GM12878 (cell line): ENCODE data around the gene RNF113A. TPM values are rescaled to one million over a fixed set of nuclear protein-coding genes. Genes with fewer than 3 reads are reported as not detected.

Experiments
- ATAC-seq: fragments of 200-7000 bp; cut with Tn5 transposase; 3 replicates; pipeline ENCODE4 v1.9.1; 2020; ENCODE audit warnings: mild to moderate bottlenecking, moderate library complexity
- BruUV-seq: library from RNA; stranded (reverse); fragments of 400-500 nt; replicated peaks from 2 replicates; lab custom pipeline; 2021; lab: Mats Ljungman, UMichigan
- CTCF ChIA-PET: fragments of 300-600 bp; sonication (Branson Sonifier 250); formaldehyde crosslinking; extraction: SDS; loops from one replicate; lab custom pipeline; 2021; ENCODE audit warnings: inconsistent platforms; lab: Yijun Ruan, JAX
- POLR2A ChIA-PET: fragments of 350-600 bp; formaldehyde crosslinking; extraction: SDS; loops from one replicate; lab custom pipeline; 2021; ENCODE audit warnings: inconsistent platforms; lab: Charles Lee
- RAD21 ChIA-PET: fragments of 300-600 bp; sonication (Branson Sonifier 250); formaldehyde crosslinking; loops from one replicate; lab custom pipeline; 2023; ENCODE audit warnings: antibody characterized with exemption; ENCODE audit not compliant: unreplicated experiment; lab: Charles Lee
- SMC1A ChIA-PET: fragments of 300-600 bp; sonication (Branson Sonifier 250); formaldehyde crosslinking; loops from one replicate; lab custom pipeline; 2023; ENCODE audit not compliant: unreplicated experiment, uncharacterized antibody; lab: Charles Lee
- DNase-seq: peaks from one replicate; pipeline ENCODE4 v3.0.0-alpha.2; 2011; ENCODE audit warnings: low read depth, low spot score
- FAIRE-seq: peaks from 3 replicates; lab custom pipeline; 2011; peaks lifted over from hg19 to GRCh38; lab: Jason Lieb, UNC
- H2AFZ ChIP-seq: 2 replicates; pipeline ENCODE4 v1.6.0; 2011; ENCODE audit warnings: low read depth, low read length, control low read depth; ENCODE audit not compliant: control insufficient read depth
- H3K27ac ChIP-seq: 2 replicates; pipeline ENCODE4 v1.5.1; 2011; ENCODE audit warnings: control low read depth; ENCODE audit not compliant: control insufficient read depth, insufficient read depth
- H3K27me3 ChIP-seq, 2 experiments: replicated peaks in 1 of 2; 2 replicates each; pipeline versions ENCODE4 v1.6.0 to v1.6.1; 2011; ENCODE audit warnings: low read length in 1 of 2; ENCODE audit not compliant: control insufficient read depth in 2 of 2, insufficient read depth in 2 of 2
- H3K36me3 ChIP-seq, 2 experiments: 2 replicates each; pipeline ENCODE4 v1.5.1; 2011; ENCODE audit warnings: low read length in 1 of 2; ENCODE audit not compliant: control insufficient read depth in 2 of 2, insufficient read depth in 2 of 2
- H3K4me1 ChIP-seq: 2 replicates; pipeline ENCODE4 v1.6.1; 2011; ENCODE audit warnings: mild to moderate bottlenecking, low read length, moderate library complexity, mixed read lengths; ENCODE audit not compliant: control insufficient read depth, insufficient read depth
- H3K4me2 ChIP-seq: 2 replicates; pipeline ENCODE4 v1.6.0; 2011; ENCODE audit warnings: control low read depth; ENCODE audit not compliant: control insufficient read depth, insufficient read depth
- H3K4me3 ChIP-seq: fragments of 200-600 bp; sonication (generic); 2 replicates; pipeline ENCODE4 v1.5.1; 2016
- H3K79me2 ChIP-seq: 2 replicates; pipeline ENCODE4 v1.6.0; 2011; ENCODE audit warnings: low read length; ENCODE audit not compliant: control insufficient read depth, insufficient read depth
- H3K9ac ChIP-seq: 2 replicates; pipeline ENCODE4 v1.8.0; 2011; ENCODE audit warnings: low read length, control low read depth, mixed read lengths; ENCODE audit not compliant: control insufficient read depth, insufficient read depth
- H3K9me3 ChIP-seq: replicated peaks from 3 replicates; pipeline ENCODE4 v1.5.1; 2011; ENCODE audit warnings: mild to moderate bottlenecking, low read length; ENCODE audit not compliant: control insufficient read depth, insufficient read depth
- H4K20me1 ChIP-seq: 2 replicates; pipeline ENCODE4 v1.6.0; 2011; ENCODE audit not compliant: control insufficient read depth, insufficient read depth
- CREB1 ChIP-seq: IDR thresholded peaks from 2 replicates; pipeline ENCODE4 v1.6.1; 2012; ENCODE audit warnings: low read depth, mild to moderate bottlenecking, inconsistent platforms
- KLF5 ChIP-seq: fragments of 450-650 bp; IDR thresholded peaks from 2 replicates; pipeline ENCODE4 v1.6.1; 2014; ENCODE audit warnings: mild to moderate bottlenecking; ENCODE audit not compliant: partially characterized antibody
- POLR2A ChIP-seq: IDR thresholded peaks from 2 replicates; pipeline ENCODE4 v1.6.1; 2011; ENCODE audit warnings: low read depth, mild to moderate bottlenecking, low read length
- SMARCA5 ChIP-seq: fragments of 450-650 bp; IDR thresholded peaks from 2 replicates; pipeline ENCODE4 v1.6.1; 2017; ENCODE audit warnings: mild to moderate bottlenecking
- WGBS: methylation state at CpG from one replicate; pipeline ENCODE4 v1.1.6; 2016; ENCODE audit warnings: low lambda C conversion rate; ENCODE audit not compliant: insufficient replicate concordance, insufficient coverage; ENCODE audit errors: missing lambda C conversion rate; 5-methylcytosine and 5-hydroxymethylcytosine counted together
- in situ Hi-C: fragments of 300-500 bp; cut with MboI; formaldehyde crosslinking; loops from 9 replicates; pipeline ENCODE4 v1.14.3; 2018; ENCODE audit warnings: mixed read lengths
- intact Hi-C: fragments of 100-400 bp; cut with micrococcal nuclease; formaldehyde crosslinking; loops from one replicate; pipeline ENCODE4 v1.14.2; 2022; ENCODE audit not compliant: unreplicated experiment
- polyA plus RNA-seq, 11 experiments: library from polyadenylated mRNA; depleted of rRNA in 4 of 11; unstranded in 6 of 11; stranded (reverse) in 5 of 11; fragments of >200 nt; fragmentation: Nextera tagmentation in 4 of 11; fragmentation: Illumina TruSeq in 1 of 11; extraction: Ambion mirVana in 4 of 11; extraction: Trizol in 1 of 11; gene quantifications; 1 replicate in 1 of 11; 2 replicates in 10 of 11; pipeline versions ENCODE4 v1.2.1 to v1.2.3, GENCODE V29; 2011 to 2016; ENCODE audit warnings: inconsistent platforms in 2 of 11, missing spikeins in 2 of 11, low read depth in 1 of 11
- total RNA-seq, 4 experiments: library from RNA; depleted of rRNA in 3 of 4; stranded (reverse); fragments of >200 nt in 3 of 4; fragmentation: Illumina TruSeq in 1 of 4; extraction: Trizol in 1 of 4; gene quantifications; 2 replicates each; pipeline versions ENCODE4 v1.2.1 to v1.2.3, GENCODE V29; 2013 to 2021
- TF ChIP-seq, protein P1 (sequence below): IDR thresholded peaks from 2 replicates; pipeline ENCODE4 v1.6.1; 2012; ENCODE audit warnings: low read depth, low read length, improper control_type of control experiment
- TF ChIP-seq, protein P2 (sequence below): IDR thresholded peaks from 2 replicates; pipeline ENCODE4 v1.6.1; 2011; ENCODE audit warnings: mild to moderate bottlenecking, low read depth, low read length, moderate library complexity; ENCODE audit not compliant: insufficient replicate concordance

Gene RNF113A
- total and polyA plus RNA-seq, 10 of the 15 experiments (the other 5 are each of a cell fraction or from before 2014, with no cell fraction given), result 20.6 to 33.1 (median 23.4) TPM

DNA sequence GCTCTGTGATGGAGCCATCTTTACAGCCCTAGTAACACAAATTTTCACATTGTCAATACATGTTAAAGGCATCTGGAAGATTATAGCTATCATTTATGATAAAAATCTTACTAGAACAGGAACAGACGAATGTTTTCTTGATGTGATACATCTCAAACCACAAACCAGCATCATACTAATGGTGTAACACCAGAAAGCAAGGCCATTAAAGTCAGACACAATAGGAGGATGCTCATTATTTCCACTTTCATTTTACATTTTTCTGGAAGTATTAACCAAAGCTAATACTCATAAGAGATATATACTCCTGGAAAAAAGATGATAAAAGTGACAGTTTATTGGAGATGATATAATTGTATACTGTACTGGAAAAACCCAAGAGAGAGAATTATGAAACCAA lies 29.4 kb upstream of the RNF113A start:
- intact Hi-C loops (no loop called here), in situ Hi-C loops (no loop called here)
- TF ChIP-seq POLR2A, result no peak
- no peak for TF ChIP-seq SMARCA5
- TF ChIP-seq, protein P1, sequence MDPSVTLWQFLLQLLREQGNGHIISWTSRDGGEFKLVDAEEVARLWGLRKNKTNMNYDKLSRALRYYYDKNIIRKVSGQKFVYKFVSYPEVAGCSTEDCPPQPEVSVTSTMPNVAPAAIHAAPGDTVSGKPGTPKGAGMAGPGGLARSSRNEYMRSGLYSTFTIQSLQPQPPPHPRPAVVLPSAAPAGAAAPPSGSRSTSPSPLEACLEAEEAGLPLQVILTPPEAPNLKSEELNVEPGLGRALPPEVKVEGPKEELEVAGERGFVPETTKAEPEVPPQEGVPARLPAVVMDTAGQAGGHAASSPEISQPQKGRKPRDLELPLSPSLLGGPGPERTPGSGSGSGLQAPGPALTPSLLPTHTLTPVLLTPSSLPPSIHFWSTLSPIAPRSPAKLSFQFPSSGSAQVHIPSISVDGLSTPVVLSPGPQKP, result no peak
- TF ChIP-seq, protein P2, sequence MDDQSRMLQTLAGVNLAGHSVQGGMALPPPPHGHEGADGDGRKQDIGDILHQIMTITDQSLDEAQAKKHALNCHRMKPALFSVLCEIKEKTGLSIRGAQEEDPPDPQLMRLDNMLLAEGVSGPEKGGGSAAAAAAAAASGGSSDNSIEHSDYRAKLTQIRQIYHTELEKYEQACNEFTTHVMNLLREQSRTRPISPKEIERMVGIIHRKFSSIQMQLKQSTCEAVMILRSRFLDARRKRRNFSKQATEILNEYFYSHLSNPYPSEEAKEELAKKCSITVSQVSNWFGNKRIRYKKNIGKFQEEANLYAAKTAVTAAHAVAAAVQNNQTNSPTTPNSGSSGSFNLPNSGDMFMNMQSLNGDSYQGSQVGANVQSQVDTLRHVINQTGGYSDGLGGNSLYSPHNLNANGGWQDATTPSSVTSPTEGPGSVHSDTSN, result no peak
- no peak for TF ChIP-seq CREB1
- no peak for TF ChIP-seq KLF5
- Histone ChIP-seq H3K79me2 (no peaks in the 10 kb centered on the region), H3K9me3 (no peaks in the 10 kb centered on the region), H3K27me3 (no peaks in the 10 kb centered on the region), H4K20me1 (no peaks in the 10 kb centered on the region), H3K4me2 (no peak overlapping the region), H3K36me3 (no peaks in the 10 kb centered on the region), H2AFZ (no peak overlapping the region), H3K4me3 (no peak overlapping the region), H3K27ac (no peak overlapping the region), H3K9ac (no peak overlapping the region), H3K4me1 (no peaks in the 10 kb centered on the region)
- ChIA-PET POLR2A (no interaction called here), RAD21 (no interaction called here), CTCF (interaction anchor here (1.2 kb wide), 1 partner anchor 9 kb away, joined by 3 read pairs; no protein-coding TSS in a partner anchor), SMC1A (no interaction called here)
- FAIRE-seq (no peak), DNase-seq (no peak), ATAC-seq (no peak)
- no TSS peak for BruUV-seq
- WGBS, result 0% methylated on average over 1 of the region's 1 CpG
